H1 (cell line): ENCODE measurements around the gene C15orf39. TPM values are rescaled to one million over a fixed set of nuclear protein-coding genes. Genes with fewer than 3 reads are reported as not detected.

ENCODE experiments used
- CBX5 ChIP-seq: fragments of 300-800, 300-1000 bp; sonication (generic); IDR thresholded peaks from 2 replicates; pipeline ENCODE4 v1.7.1; 2016; ENCODE audit warnings: antibody characterized with exemption, low read length, low read depth
- CREB1 ChIP-seq: IDR thresholded peaks from 2 replicates; pipeline ENCODE4 v1.6.1; 2012; ENCODE audit warnings: inconsistent platforms
- EGR1 ChIP-seq: IDR thresholded peaks from 2 replicates; pipeline ENCODE4 v1.6.1; 2011; ENCODE audit warnings: low read depth, low read length, borderline replicate concordance
- FOSL1 ChIP-seq: IDR thresholded peaks from 2 replicates; pipeline ENCODE4 v1.6.1; 2011; ENCODE audit warnings: mild to moderate bottlenecking, low read depth, low read length, moderate library complexity; ENCODE audit not compliant: insufficient read depth
- HDAC2 ChIP-seq, 2 experiments: fragments of 300-600 bp in 1 of 2; sonication (generic) in 1 of 2; IDR thresholded peaks; 2 replicates each; pipeline ENCODE4 v1.6.1; 2011 to 2012; ENCODE audit warnings: low read depth in 2 of 2, low read length in 2 of 2, mild to moderate bottlenecking in 2 of 2, moderate library complexity in 2 of 2, borderline replicate concordance in 1 of 2, inconsistent platforms in 1 of 2
- SP4 ChIP-seq: IDR thresholded peaks from 2 replicates; pipeline ENCODE4 v1.6.1; 2012; ENCODE audit warnings: low read length, inconsistent platforms
- polyA plus RNA-seq, 7 experiments: library from polyadenylated mRNA; depleted of rRNA in 3 of 7; stranded (reverse) in 5 of 7; unstranded in 2 of 7; fragments of >200 nt in 5 of 7; fragments of 200-250 nt in 2 of 7; gene quantifications; 1 replicate in 5 of 7; 2 replicates in 1 of 7; 4 replicates in 1 of 7; pipeline versions ENCODE4 v1.2.1 to v1.2.3, GENCODE V29; 2011 to 2013; ENCODE audit warnings: missing spikeins in 2 of 7, mixed read lengths in 2 of 7
- total RNA-seq: library from RNA; stranded (reverse); fragmentation: NEBNext Ultra II Directional; extraction: Animal tissue kit (Norgen Biotek cat#: 25700); gene quantifications from 2 replicates; pipeline ENCODE4 v1.2.1, GENCODE V29; 2021
- TF ChIP-seq, protein P1 (sequence below): fragments of 300-600 bp; sonication (generic); IDR thresholded peaks from 2 replicates; pipeline ENCODE4 v1.7.1; 2012; ENCODE audit warnings: low read length, moderate library complexity, mild to moderate bottlenecking, inconsistent platforms; ENCODE audit not compliant: insufficient replicate concordance

The C15orf39 gene
- total and polyA plus RNA-seq, 2 of the 8 experiments (the other 6 are each of a cell fraction or from before 2014, with no cell fraction given): 13.8 to 38.5 TPM

DNA sequence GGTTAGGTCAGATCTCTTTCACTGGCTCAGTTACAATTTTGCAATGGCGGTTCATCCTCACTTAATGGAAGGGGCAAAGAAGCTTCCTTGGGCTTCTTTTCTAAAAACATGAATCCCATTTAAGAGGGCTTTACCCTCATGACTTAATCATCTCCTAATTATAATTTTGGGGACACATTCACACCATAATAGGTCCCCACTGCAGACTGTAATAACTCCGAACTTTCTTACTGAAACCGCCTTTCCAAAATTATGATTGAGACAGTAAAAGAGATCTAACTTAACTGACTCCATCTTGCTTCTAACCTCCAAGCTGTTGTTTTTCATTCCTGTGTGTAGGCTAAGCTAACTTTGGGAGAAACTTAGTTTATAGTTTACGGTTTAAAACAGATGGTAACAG, 33.3 kb upstream of the C15orf39 start (continued):
- TF ChIP-seq, protein P1, sequence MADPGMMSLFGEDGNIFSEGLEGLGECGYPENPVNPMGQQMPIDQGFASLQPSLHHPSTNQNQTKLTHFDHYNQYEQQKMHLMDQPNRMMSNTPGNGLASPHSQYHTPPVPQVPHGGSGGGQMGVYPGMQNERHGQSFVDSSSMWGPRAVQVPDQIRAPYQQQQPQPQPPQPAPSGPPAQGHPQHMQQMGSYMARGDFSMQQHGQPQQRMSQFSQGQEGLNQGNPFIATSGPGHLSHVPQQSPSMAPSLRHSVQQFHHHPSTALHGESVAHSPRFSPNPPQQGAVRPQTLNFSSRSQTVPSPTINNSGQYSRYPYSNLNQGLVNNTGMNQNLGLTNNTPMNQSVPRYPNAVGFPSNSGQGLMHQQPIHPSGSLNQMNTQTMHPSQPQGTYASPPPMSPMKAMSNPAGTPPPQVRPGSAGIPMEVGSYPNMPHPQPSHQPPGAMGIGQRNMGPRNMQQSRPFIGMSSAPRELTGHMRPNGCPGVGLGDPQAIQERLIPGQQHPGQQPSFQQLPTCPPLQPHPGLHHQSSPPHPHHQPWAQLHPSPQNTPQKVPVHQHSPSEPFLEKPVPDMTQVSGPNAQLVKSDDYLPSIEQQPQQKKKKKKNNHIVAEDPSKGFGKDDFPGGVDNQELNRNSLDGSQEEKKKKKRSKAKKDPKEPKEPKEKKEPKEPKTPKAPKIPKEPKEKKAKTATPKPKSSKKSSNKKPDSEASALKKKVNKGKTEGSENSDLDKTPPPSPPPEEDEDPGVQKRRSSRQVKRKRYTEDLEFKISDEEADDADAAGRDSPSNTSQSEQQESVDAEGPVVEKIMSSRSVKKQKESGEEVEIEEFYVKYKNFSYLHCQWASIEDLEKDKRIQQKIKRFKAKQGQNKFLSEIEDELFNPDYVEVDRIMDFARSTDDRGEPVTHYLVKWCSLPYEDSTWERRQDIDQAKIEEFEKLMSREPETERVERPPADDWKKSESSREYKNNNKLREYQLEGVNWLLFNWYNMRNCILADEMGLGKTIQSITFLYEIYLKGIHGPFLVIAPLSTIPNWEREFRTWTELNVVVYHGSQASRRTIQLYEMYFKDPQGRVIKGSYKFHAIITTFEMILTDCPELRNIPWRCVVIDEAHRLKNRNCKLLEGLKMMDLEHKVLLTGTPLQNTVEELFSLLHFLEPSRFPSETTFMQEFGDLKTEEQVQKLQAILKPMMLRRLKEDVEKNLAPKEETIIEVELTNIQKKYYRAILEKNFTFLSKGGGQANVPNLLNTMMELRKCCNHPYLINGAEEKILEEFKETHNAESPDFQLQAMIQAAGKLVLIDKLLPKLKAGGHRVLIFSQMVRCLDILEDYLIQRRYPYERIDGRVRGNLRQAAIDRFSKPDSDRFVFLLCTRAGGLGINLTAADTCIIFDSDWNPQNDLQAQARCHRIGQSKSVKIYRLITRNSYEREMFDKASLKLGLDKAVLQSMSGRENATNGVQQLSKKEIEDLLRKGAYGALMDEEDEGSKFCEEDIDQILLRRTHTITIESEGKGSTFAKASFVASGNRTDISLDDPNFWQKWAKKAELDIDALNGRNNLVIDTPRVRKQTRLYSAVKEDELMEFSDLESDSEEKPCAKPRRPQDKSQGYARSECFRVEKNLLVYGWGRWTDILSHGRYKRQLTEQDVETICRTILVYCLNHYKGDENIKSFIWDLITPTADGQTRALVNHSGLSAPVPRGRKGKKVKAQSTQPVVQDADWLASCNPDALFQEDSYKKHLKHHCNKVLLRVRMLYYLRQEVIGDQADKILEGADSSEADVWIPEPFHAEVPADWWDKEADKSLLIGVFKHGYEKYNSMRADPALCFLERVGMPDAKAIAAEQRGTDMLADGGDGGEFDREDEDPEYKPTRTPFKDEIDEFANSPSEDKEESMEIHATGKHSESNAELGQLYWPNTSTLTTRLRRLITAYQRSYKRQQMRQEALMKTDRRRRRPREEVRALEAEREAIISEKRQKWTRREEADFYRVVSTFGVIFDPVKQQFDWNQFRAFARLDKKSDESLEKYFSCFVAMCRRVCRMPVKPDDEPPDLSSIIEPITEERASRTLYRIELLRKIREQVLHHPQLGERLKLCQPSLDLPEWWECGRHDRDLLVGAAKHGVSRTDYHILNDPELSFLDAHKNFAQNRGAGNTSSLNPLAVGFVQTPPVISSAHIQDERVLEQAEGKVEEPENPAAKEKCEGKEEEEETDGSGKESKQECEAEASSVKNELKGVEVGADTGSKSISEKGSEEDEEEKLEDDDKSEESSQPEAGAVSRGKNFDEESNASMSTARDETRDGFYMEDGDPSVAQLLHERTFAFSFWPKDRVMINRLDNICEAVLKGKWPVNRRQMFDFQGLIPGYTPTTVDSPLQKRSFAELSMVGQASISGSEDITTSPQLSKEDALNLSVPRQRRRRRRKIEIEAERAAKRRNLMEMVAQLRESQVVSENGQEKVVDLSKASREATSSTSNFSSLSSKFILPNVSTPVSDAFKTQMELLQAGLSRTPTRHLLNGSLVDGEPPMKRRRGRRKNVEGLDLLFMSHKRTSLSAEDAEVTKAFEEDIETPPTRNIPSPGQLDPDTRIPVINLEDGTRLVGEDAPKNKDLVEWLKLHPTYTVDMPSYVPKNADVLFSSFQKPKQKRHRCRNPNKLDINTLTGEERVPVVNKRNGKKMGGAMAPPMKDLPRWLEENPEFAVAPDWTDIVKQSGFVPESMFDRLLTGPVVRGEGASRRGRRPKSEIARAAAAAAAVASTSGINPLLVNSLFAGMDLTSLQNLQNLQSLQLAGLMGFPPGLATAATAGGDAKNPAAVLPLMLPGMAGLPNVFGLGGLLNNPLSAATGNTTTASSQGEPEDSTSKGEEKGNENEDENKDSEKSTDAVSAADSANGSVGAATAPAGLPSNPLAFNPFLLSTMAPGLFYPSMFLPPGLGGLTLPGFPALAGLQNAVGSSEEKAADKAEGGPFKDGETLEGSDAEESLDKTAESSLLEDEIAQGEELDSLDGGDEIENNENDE: no peak
- no peak for TF ChIP-seq CREB1
- TF ChIP-seq EGR1: no peak
- no peak for TF ChIP-seq HDAC2 (IDR thresholded peaks at IDR 0.05; ENCODE audit: borderline replicate concordance in 1 of 2, low read depth in 2 of 2, low read length in 2 of 2)
- TF ChIP-seq SP4: no peak
- no peak for TF ChIP-seq CBX5
- TF ChIP-seq FOSL1: no peak
